HepG2 (cell line): ENCODE measurements around the gene IL16. TPM values are rescaled to one million over a fixed set of nuclear protein-coding genes. Genes with fewer than 3 reads are reported as not detected.

Experiments
- ATAC-seq: fragments of 200-7000 bp; cut with Tn5 transposase; 3 replicates; pipeline ENCODE4 v1.9.1; 2020; ENCODE audit warnings: mild to moderate bottlenecking, moderate library complexity
- BruUV-seq: library from RNA; stranded (reverse); fragments of 400-500 nt; replicated peaks from 2 replicates; lab custom pipeline; 2021; lab: Mats Ljungman, UMichigan
- CTCF ChIA-PET: fragments of 300-600 bp; formaldehyde crosslinking; extraction: SDS; loops from one replicate; lab custom pipeline; 2021; ENCODE audit warnings: low total read pairs, inconsistent platforms, low intra/inter-chr PET ratio; lab: Yijun Ruan, JAX
- POLR2A ChIA-PET: fragments of 350-600 bp; sonication (Branson Sonifier 250); formaldehyde crosslinking; loops from one replicate; lab custom pipeline; 2020; ENCODE audit warnings: antibody characterized with exemption, inconsistent platforms; lab: Yijun Ruan, JAX
- DNase-seq: peaks from one replicate; pipeline ENCODE4 v3.0.0-alpha.2; 2015; ENCODE audit warnings: low spot score
- FAIRE-seq: peaks from 3 replicates; lab custom pipeline; 2011; peaks lifted over from hg19 to GRCh38; lab: Jason Lieb, UNC
- H2AFZ ChIP-seq: one replicate; pipeline ENCODE4 v1.6.1; 2011; ENCODE audit warnings: low read length, inconsistent platforms
- H3K27ac ChIP-seq: fragments of 300-600 bp; 3 replicates; pipeline ENCODE4 v1.8.0; 2011; ENCODE audit warnings: mixed run types, mild to moderate bottlenecking, mixed read lengths, low read length, inconsistent platforms; ENCODE audit not compliant: insufficient read depth; ENCODE audit errors: extremely low read length
- H3K27me3 ChIP-seq, 2 experiments: fragments of 200-600 bp in 1 of 2; 2 replicates in 1 of 2; 3 replicates in 1 of 2; pipeline versions ENCODE4 v1.6.0 to v1.8.0; 2011; ENCODE audit warnings: low read length in 2 of 2, mild to moderate bottlenecking in 2 of 2, moderate library complexity in 2 of 2, inconsistent platforms in 1 of 2; ENCODE audit not compliant: insufficient read depth in 2 of 2, control insufficient read depth in 1 of 2
- H3K36me3 ChIP-seq, 2 experiments: fragments of 200-600 bp in 1 of 2; replicated peaks in 1 of 2; 2 replicates in 1 of 2; 3 replicates in 1 of 2; pipeline versions ENCODE4 v1.5.1 to v1.8.0; 2011; ENCODE audit warnings: low read length in 2 of 2, inconsistent platforms in 1 of 2; ENCODE audit not compliant: insufficient read depth in 2 of 2, control insufficient read depth in 1 of 2
- H3K4me1 ChIP-seq: 2 replicates; pipeline ENCODE4 v1.5.1; 2012; ENCODE audit warnings: low read length, inconsistent platforms; ENCODE audit not compliant: insufficient read depth
- H3K4me2 ChIP-seq: 2 replicates; pipeline ENCODE4 v1.6.0; 2011; ENCODE audit warnings: low read depth, low read length, inconsistent platforms
- H3K4me3 ChIP-seq, 3 experiments: fragments of 200-600 bp in 1 of 3; sonication (generic), shearing (Covaris generic) in 1 of 3; replicated peaks in 1 of 3; 2 replicates each; pipeline ENCODE4 v1.5.1; 2011 to 2016; ENCODE audit warnings: low read length in 3 of 3, inconsistent platforms in 2 of 3, low read depth in 2 of 3, mild to moderate bottlenecking in 2 of 3, control low read depth in 1 of 3, mixed read lengths in 1 of 3; ENCODE audit not compliant: insufficient read depth in 1 of 3
- H3K79me2 ChIP-seq: one replicate; pipeline ENCODE4 v1.6.1; 2011; ENCODE audit warnings: low read length, inconsistent platforms; ENCODE audit not compliant: insufficient read depth
- H3K9ac ChIP-seq: 2 replicates; pipeline ENCODE4 v1.6.0; 2011; ENCODE audit warnings: mild to moderate bottlenecking, low read depth, low read length, inconsistent platforms; ENCODE audit not compliant: insufficient read depth
- H3K9me3 ChIP-seq: 2 replicates; pipeline ENCODE4 v1.5.1; 2012; ENCODE audit warnings: mild to moderate bottlenecking, low read length
- H4K20me1 ChIP-seq: 2 replicates; pipeline ENCODE4 v1.6.0; 2011; ENCODE audit warnings: inconsistent platforms, mild to moderate bottlenecking, low read length, moderate library complexity; ENCODE audit not compliant: insufficient read depth
- IRF2 ChIP-seq: IDR thresholded peaks from 2 replicates; pipeline ENCODE4 v1.6.1; 2018; ENCODE audit warnings: missing genetic modification reagents, missing compliant biosample characterization
- KLF12 ChIP-seq: sonication (generic); formaldehyde crosslinking; IDR thresholded peaks from 2 replicates; pipeline ENCODE4 v1.4.0; 2020; ENCODE audit warnings: missing genetic modification reagents, borderline replicate concordance
- MAZ ChIP-seq, 2 experiments: sonication (generic) in 1 of 2; formaldehyde crosslinking in 1 of 2; IDR thresholded peaks; 2 replicates each; pipeline versions ENCODE4 v1.5.0 to v1.6.1; 2012 to 2020; ENCODE audit warnings: low read depth in 2 of 2, mild to moderate bottlenecking in 2 of 2, borderline replicate concordance in 1 of 2, improper control_type of control experiment in 1 of 2, low read length in 1 of 2, missing genetic modification reagents in 1 of 2, moderate library complexity in 1 of 2
- PRPF4 ChIP-seq: fragments of 200-400 bp; formaldehyde crosslinking; IDR thresholded peaks from 2 replicates; pipeline ENCODE4 v1.6.1; 2016; ENCODE audit warnings: low read length, low read depth; ENCODE audit not compliant: poor library complexity, severe bottlenecking
- RORA ChIP-seq: sonication (generic); formaldehyde crosslinking; IDR thresholded peaks from 2 replicates; pipeline ENCODE4 v1.5.0; 2020; ENCODE audit warnings: mild to moderate bottlenecking, missing genetic modification reagents, moderate library complexity
- SKI ChIP-seq: fragments of 450-650 bp; IDR thresholded peaks from one replicate; pipeline ENCODE4 v1.6.1; 2018; ENCODE audit warnings: mild to moderate bottlenecking; ENCODE audit not compliant: partially characterized antibody
- ZMYM4 ChIP-seq: sonication (generic); formaldehyde crosslinking; IDR thresholded peaks from 2 replicates; pipeline ENCODE4 v1.8.1; 2023; ENCODE audit warnings: mild to moderate bottlenecking, missing genetic modification reagents
- ZNF614 ChIP-seq: IDR thresholded peaks from 2 replicates; pipeline ENCODE4 v1.6.1; 2018; ENCODE audit warnings: missing biosample characterization, missing genetic modification reagents, inconsistent platforms, borderline replicate concordance
- ZNF652 ChIP-seq: IDR thresholded peaks from 2 replicates; pipeline ENCODE4 v1.6.1; 2016; ENCODE audit warnings: low read depth, borderline replicate concordance
- ZSCAN22 ChIP-seq: sonication (generic); formaldehyde crosslinking; IDR thresholded peaks from 2 replicates; pipeline ENCODE4 v1.4.0; 2020; ENCODE audit warnings: mild to moderate bottlenecking, missing genetic modification reagents
- WGBS: methylation state at CpG from one replicate; pipeline ENCODE4 v1.1.6; 2017; ENCODE audit warnings: low lambda C conversion rate; 5-methylcytosine and 5-hydroxymethylcytosine counted together
- in situ Hi-C: cut with HindIII; loops from 2 replicates; pipeline ENCODE4 v1.10.0; 2017; ENCODE audit warnings: low pct_unique_long_range_greater_than_20kb; ENCODE audit not compliant: extremely low pct_ligation_motif_present
- intact Hi-C: fragments of 100-400 bp; cut with micrococcal nuclease; formaldehyde crosslinking; loops from one replicate; pipeline ENCODE4 v1.10.0; 2022; ENCODE audit not compliant: unreplicated experiment
- polyA plus RNA-seq, 8 experiments: library from polyadenylated mRNA; depleted of rRNA in 3 of 8; stranded (reverse) in 7 of 8; unstranded in 1 of 8; fragments of >200 nt; fragmentation: Illumina TruSeq in 4 of 8; extraction: Trizol in 4 of 8; gene quantifications; 2 replicates each; pipeline versions ENCODE4 v1.2.1 to v1.2.3, GENCODE V29; 2011 to 2016; ENCODE audit warnings: low read depth in 4 of 8, missing spikeins in 1 of 8, mixed read lengths in 1 of 8; ENCODE audit not compliant: insufficient read depth in 1 of 8
- total RNA-seq, 5 experiments: library from RNA; depleted of rRNA; stranded (reverse); fragments of >200 nt; fragmentation: Illumina TruSeq; extraction: Trizol; gene quantifications; 2 replicates each; pipeline ENCODE4 v1.2.3, GENCODE V29; 2016; ENCODE audit warnings: low read depth in 1 of 5
- TF ChIP-seq, protein P1 (sequence below): sonication (generic); formaldehyde crosslinking; IDR thresholded peaks from 2 replicates; pipeline ENCODE4 v1.9.0; 2021; ENCODE audit warnings: missing genetic modification reagents, borderline replicate concordance

IL16 gene
- total and polyA plus RNA-seq, 2 of the 13 experiments (the other 11 are each of a cell fraction or from before 2014, with no cell fraction given) = 0.03 TPM; not detected in 1

DNA sequence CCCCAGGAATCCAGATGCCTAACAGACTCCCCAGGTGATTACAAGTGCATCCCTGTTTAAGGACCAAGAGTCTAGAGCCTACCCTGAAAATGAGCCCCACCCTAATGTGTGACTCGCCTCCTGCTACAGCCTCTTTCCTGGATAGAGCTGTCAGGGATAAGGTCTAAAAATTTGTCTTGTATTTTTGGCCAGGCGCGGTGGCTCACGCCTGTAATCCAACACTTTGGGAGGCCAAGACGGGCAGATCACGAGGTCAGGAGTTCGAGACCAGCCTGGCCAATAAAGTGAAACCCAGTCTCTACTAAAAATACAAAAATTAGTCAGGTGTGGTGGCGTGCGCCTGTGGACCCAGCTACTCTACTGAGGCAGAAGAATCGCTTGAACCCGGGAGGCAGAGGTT, 166.1 kb downstream of the IL16 start (continued):
- TF ChIP-seq MAZ (IDR thresholded peaks at IDR 0.05; ENCODE audit: borderline replicate concordance, low read depth, low read length) (no peak), MAZ (CRISPR knock-in tag; IDR thresholded peaks at IDR 0.05; ENCODE audit: low read depth) (no peak)

DNA sequence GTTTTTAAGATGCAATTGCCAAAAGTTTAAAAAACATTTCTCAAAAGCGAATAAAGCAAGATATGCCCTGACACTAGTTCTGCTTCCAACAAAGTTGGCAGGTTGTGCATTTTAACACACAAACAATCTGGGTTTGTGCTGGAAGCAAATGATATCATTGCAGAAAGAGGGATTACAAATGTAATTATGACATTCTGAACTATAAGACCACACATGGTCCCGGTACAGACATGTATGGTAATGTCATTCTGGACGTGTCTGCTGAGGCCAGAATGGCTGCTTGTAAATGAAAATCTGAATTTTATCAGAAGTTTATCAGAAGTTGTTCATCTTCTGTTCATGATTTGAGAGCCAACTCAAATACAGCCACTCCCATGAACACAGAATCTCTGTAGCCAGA, 166.6 kb downstream of the IL16 start:
- intact Hi-C loops = no loop called here
- H3K4me1 ChIP-seq = no peaks in the 10 kb centered on the region
- H3K27ac ChIP-seq = no peak overlapping the region
- ChIA-PET CTCF (no interaction called here), POLR2A (no interaction called here)
- H3K9ac ChIP-seq = no peak overlapping the region
- ATAC-seq (no peak), FAIRE-seq (no peak), DNase-seq (no peak)
- TF ChIP-seq, protein P1, sequence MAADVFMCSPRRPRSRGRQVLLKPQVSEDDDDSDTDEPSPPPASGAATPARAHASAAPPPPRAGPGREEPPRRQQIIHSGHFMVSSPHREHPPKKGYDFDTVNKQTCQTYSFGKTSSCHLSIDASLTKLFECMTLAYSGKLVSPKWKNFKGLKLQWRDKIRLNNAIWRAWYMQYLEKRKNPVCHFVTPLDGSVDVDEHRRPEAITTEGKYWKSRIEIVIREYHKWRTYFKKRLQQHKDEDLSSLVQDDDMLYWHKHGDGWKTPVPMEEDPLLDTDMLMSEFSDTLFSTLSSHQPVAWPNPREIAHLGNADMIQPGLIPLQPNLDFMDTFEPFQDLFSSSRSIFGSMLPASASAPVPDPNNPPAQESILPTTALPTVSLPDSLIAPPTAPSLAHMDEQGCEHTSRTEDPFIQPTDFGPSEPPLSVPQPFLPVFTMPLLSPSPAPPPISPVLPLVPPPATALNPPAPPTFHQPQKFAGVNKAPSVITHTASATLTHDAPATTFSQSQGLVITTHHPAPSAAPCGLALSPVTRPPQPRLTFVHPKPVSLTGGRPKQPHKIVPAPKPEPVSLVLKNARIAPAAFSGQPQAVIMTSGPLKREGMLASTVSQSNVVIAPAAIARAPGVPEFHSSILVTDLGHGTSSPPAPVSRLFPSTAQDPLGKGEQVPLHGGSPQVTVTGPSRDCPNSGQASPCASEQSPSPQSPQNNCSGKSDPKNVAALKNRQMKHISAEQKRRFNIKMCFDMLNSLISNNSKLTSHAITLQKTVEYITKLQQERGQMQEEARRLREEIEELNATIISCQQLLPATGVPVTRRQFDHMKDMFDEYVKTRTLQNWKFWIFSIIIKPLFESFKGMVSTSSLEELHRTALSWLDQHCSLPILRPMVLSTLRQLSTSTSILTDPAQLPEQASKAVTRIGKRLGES = no peak
- no peak for TF ChIP-seq ZNF652 (CRISPR knock-in tag)
- no peak for TF ChIP-seq KLF12 (CRISPR knock-in tag)
- TF ChIP-seq RORA (CRISPR knock-in tag) = no peak
- TF ChIP-seq ZSCAN22 (CRISPR knock-in tag) = no peak
- no peak for TF ChIP-seq IRF2
- no peak for TF ChIP-seq PRPF4
- no peak for TF ChIP-seq SKI
- TF ChIP-seq ZMYM4 (CRISPR knock-in tag) = no peak
- TF ChIP-seq ZNF614 (CRISPR knock-in tag) = no peak
- no peaks in the 10 kb centered on the region for H4K20me1 ChIP-seq
- in situ Hi-C loops = no loop called here
- no peaks in the 10 kb centered on the region for H3K27me3 ChIP-seq
- no peak overlapping the region for H2AFZ ChIP-seq
- 76% methylated on average over 2 of the region's 3 CpGs for WGBS
- H3K79me2 ChIP-seq = no peaks in the 10 kb centered on the region
- H3K36me3 ChIP-seq = no peaks in the 10 kb centered on the region
- no peak overlapping the region for H3K4me2 ChIP-seq
- H3K9me3 ChIP-seq = no peaks in the 10 kb centered on the region
- no peak overlapping the region for H3K4me3 ChIP-seq
- BruUV-seq = no TSS peak

Other genes with a start within 250 kb of the IL16 start
- gene MESD, start 207.1 kb upstream of the IL16 start, total RNA-seq (2016; rRNA removed; fragmentation: Illumina TruSeq; extraction: Trizol) = 24.9 and 46.2 TPM in 2 replicates
- 15.6 and 18.0 TPM in 2 replicates for gene MESD, start 207.1 kb upstream of the IL16 start, polyA plus RNA-seq (2011; rRNA removed)
- 4.6 and 5.3 TPM in 2 replicates for gene TLNRD1, start 196.0 kb upstream of the IL16 start, total RNA-seq (2016; rRNA removed; fragmentation: Illumina TruSeq; extraction: Trizol)
- gene TLNRD1, start 196.0 kb upstream of the IL16 start, polyA plus RNA-seq (2011; rRNA removed) = 3.4 and 4.7 TPM in 2 replicates
- not detected in 2 replicates for gene CFAP161, start 62.6 kb upstream of the IL16 start, total RNA-seq (2016; rRNA removed; fragmentation: Illumina TruSeq; extraction: Trizol)
- gene CFAP161, start 62.6 kb upstream of the IL16 start, polyA plus RNA-seq (2011; rRNA removed) = not detected in 2 replicates
- 1.6 and 3.1 TPM in 2 replicates for gene STARD5, start 127.3 kb downstream of the IL16 start, total RNA-seq (2016; rRNA removed; fragmentation: Illumina TruSeq; extraction: Trizol)
- gene STARD5, start 127.3 kb downstream of the IL16 start, polyA plus RNA-seq (2011; rRNA removed) = 3.5 TPM in 2 replicates
- gene TMC3, start 177.3 kb downstream of the IL16 start, total RNA-seq (2016; rRNA removed; fragmentation: Illumina TruSeq; extraction: Trizol) = not detected in 2 replicates
- gene TMC3, start 177.3 kb downstream of the IL16 start, polyA plus RNA-seq (2011; rRNA removed) = not detected in 2 replicates